HG02970 (cell line): Measurements from ENCODE around the gene CD79A.

Experiments
- ATAC-seq: cut with Tn5 transposase; IDR thresholded peaks from one replicate; pipeline ENCODE4 v1.9.1; 2021; ENCODE audit warnings: mild to moderate bottlenecking, moderate library complexity, moderate number of reproducible peaks; ENCODE audit not compliant: unreplicated experiment, low FRiP score

The CD79A gene

DNA sequence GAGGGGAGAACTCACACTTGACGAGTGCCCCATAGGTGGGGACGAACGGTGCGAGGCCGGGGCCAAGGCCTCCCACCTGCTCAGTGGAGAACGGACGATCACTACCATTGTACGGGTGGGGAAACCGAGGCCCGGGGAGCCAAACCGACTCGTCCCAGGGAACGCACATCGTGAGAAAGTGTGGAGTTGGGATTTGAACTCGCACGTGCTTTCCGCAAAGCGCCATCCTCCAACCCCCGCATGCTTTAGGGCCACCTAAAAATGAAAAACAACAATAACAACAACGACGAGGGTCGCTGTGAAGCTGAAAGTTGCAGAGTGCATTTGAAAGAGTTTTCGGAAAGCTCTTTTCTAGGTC lies 6.4 kb downstream of the CD79A start:
- no peak for ATAC-seq

DNA sequence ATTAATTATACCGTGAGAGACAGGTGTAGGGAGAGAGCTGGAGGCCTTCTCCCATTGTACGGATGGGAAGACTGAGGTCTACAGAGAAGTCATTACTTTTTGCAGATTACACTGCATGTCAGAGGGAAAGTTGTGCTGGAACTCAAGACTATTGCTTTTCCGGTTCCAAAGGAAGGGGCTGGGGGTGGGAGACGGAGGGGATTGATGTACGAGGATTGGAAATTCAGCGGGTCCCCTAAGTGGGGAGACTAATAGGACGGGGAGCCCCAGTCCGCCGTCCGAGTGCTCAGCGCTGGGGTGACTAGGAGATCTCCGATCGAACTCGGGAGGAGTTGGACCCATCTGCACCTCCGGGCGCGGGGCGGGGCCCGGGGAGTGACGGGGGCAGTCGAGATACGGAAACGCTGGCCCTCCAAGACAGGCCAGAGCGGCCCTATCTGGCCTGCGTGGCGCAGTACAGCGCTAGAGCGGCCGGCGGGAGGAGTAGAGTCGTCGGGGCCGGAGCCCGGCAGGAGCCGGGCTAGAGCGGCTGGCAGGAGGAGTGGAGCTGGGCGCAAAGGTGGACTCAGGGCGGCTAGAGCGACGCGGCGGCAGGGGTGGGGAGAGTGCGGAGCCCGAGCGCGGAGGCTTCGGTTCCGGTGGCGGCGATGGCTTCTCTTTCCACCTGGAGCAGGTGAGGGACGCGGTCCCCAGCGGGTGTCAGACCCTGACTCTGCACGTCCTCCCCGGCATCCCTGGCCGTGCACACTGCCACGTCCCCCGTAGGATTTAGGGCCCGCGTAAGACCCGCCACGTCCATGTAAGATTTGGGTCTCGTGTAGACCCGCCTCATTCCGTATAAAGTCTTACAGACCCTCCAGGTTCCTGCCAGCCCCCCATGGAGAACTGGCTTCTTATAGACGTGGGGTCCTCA lies 7.0 kb downstream of the CD79A start:
- peak; percentile 78 for ATAC-seq

DNA sequence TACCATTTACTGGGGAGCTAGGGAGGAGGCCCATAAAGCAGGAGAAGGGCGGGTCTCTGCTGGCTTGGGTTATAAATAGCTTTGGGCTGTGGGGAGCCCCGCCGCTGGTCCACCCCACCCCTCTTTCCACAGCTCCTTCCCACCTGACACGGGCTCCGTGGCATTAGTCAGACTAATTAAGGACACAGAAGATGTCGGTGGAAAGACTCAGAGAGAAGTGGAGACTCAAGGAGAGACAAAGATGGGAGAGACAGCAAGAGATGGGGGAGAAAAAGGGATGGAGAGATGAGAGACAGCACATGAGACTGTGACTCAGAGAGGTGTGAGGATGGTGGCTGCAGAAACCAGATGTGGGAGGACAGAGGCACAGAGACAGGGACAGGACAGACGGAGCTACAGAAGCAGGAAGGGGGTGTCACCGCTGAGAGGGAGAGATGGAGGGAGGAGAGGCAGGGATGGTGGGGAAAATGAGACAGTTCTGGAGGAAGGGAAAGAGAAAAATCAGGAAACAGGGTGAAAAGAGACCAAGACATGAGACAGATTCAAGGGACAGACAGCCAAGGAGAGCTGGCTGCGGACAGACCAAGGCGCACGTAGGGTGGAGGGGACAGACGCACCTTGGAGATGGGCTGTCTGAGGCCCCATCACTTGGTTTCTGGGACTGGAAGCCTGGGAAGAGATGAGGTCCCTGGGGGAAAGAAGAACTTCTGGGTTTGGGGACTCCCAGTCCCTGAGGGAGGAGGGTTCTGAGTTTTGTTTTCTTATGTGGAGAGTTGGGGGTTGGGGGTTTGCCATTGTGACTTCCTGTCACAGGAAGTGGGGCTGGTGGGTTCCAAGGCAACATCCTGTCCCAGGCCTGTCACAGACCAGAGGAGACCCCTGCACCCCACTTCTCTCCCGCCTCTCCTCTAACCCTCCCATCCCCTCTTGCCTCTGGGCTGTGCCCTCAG lies 10.0 kb downstream of the CD79A start:
- no peak for ATAC-seq

DNA sequence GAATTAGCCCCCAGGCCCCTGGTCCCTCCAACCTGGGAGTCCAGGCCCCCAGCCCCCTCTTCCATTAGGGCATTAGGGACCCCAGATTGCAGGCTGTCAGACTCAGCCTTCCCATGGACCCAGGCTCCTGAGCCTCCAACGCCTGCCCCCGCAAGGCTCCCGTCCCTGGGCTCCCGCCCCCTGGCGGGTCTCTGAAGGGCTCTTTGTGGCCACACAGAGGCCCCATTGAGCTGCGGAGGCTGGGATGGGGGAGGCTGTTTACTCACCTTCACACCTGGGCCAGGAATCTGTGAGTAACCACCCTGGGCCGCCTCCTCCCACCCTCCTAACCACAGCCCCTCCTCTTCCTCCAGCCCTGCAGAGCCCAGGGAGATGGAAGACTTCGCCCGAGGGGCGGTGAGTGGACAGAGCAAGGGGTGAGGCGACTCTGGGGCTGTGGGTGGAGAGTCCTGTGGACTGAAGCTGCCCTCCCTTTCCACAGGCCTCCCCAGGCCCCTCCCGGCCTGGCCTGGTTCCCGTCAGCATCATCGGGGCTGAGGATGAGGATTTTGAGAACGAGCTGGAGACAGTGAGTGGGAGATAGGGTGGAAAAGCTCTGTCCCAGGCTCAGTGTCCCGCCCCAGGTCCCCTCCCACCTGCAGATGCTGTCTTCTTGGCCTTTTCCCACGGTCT lies 10.8 kb downstream of the CD79A start:
- ATAC-seq = no peak

DNA sequence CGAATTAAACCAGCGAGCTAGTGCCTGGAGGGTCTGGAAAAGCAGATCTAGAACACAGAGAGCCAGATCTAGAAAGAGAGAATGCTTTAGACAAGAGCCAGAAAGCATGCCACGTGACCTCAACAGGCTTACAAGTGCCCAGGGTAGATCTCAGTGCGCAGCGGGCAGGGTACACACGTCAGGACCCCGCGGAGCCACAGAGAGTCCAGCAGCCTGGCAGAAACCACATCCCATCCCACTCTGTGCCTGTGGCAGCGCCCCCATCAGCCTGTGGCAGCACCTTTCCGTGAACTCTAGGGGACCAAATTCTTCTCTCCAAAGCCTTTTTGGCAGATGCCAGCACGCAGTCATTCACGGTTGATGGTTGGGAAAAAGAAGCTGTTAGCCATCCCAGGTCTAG lies 11.8 kb downstream of the CD79A start:
- ATAC-seq = no peak

DNA sequence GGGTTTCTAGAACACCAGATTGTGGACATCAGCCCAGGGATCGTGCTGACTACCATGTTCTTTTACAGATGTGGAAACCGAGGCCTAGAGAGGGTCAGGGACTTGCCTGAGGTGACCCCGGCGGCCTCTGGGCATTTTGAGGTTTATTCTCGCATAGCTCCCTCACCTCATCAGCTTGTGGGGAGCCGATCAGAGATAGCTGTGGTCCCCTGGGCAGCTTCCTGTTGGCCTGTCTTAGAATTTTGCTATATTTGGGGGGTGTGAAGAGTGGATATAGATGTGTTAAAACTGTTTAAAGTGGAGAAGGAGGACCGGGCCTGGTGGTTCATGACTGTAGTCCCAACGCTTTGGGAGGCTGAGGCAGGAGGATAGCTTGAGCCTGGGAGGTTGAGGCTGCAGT lies 12.8 kb downstream of the CD79A start:
- no peak for ATAC-seq

DNA sequence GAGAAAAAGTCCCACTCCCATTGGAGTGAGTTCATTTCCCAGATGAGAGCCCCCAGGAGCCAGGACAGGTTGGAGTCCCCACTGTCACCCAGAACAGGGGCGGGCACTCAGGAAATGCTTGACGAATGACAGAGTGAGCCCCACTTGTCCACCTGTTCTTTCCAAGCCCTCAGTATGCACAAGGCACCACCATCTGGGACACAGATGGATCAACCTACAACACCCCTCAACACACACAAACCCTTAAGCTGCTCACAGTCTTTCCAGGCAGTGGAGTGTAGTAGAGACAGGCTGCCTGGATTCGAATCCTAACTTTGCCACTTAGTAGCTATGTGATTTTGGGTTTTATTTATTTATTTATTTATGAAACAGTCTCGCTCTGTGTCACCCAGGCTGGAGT lies 13.9 kb downstream of the CD79A start:
- ATAC-seq = no peak

DNA sequence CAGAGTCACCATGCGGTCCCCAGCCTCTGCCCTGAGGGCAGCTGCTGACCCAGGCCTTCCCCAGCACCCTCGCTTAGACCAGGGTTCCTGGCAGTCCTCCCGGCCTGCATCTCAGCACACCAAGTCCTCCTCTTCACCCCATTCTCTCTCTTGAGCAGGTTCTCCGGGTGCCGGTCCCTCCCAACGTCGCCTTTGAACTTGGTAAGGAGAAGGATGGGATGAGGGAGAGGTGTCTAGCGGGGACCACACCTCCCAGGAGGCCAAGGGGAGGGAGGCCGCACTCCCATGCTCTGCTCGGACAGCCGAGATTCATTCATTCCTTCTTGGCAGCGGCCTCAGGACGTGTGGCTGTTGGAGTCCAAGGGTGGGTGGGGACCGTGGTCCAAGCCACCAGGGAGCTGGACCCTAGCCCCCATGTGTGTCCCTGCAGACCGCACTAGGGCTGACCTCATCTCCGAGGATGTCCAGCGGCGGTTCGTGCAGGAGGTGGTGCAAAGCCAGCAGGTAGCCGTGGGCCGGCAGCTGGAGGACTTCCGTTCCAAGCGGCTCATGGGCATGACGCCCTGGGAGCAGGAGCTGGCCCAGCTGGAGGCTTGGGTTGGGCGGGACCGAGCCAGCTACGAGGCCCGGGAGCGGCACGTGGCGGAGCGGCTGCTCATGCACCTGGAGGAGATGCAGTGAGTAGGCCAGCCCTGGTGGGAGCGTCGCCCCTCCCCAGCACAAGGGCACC lies 15.3 kb downstream of the CD79A start:
- ATAC-seq = no peak

DNA sequence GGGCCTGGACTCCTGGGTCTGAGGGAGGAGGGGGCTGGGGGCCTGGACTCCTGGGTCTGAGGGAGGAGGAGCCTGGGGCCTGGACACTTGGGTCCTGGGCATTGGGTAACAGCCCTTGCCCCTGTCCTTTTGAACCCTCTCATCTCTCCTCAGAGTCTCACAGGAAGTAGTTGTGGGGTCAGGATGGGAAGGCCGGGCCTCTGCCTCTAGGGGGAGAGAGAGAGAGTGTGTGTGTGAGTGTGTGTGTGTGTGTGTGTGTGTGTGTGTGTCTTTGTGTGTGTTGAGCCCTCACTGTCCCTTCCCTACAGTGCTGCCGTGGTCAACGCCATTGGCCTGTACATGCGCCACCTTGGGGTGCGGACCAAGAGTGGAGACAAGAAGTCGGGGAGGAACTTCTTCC lies 16.8 kb downstream of the CD79A start:
- no peak for ATAC-seq

DNA sequence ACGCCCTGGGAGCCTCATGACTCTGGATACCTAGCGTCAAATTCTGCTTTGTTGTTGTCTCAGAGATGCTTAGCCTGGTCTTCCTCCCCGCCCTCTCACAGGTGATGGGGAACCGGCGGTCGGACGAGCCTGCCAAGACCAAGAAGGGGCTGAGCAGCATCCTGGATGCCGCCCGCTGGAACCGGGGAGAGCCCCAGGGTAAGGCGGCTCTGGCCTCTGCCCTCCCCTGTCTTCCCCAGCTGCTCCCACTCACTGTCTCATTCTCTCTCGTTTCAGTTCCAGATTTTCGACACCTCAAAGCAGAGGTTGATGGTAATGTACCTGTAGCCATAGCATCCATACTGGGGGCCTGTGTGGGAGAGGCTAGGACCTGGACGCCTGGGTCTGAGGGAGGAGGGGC lies 17.3 kb downstream of the CD79A start:
- ATAC-seq = no peak

DNA sequence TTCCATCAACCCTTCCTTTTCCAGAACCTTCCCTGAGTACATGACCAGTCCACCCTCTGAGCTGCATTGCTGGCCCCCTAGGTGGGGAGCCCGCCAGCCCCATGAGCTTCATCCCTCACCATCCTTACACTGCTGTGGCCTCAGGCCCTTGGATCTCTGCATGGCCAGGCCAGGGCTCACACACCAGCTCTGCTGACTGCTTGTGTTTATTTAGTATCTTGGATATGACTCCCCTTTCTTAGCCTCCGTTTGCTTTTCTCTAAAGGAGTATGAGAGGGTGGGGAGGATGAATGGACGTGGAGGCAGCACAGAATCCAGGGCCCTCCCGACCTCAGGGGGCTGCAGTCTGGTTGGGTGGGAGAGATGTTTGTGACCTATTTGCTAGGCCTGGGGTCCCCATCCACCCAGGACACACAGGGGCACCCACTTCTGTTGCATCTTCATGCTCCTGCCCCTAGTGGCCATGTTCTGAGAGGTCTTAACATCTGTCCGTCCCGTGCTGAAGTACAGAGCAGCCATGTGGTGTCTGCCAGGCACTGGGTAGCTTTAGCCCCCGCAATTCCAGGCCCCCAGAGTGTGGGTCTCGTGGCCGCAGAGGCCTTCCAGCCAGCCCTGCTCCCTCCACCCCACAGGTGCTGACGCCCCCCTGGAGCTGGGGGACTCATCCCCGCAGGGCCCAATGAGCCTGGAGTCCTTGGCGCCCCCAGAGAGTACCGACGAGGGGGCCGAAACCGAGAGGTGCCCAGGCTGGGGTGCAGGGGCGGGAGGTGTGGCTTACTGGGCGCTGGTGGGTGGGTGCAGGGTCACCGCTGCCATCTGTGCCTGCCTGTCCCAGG lies 18.9 kb downstream of the CD79A start:
- ATAC-seq = no peak

DNA sequence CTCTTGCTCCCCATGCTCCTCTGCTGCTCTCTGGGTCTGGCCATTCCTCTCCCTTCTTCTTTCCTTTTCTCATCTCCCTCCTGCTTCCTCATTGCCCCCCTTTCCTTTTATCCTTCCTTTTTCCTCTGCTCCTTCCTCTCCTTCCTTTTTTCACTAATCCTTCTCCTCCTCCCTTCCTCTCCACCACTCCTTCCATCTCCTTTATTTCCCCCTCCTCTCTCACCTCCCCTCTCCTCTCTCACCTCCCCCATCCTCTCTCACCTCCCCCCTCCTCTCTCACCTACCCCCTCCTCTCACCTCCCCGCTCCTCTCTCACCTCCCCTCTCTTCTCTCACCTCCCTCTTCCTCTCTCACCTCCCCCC lies 19.5 kb downstream of the CD79A start:
- no peak for ATAC-seq

DNA sequence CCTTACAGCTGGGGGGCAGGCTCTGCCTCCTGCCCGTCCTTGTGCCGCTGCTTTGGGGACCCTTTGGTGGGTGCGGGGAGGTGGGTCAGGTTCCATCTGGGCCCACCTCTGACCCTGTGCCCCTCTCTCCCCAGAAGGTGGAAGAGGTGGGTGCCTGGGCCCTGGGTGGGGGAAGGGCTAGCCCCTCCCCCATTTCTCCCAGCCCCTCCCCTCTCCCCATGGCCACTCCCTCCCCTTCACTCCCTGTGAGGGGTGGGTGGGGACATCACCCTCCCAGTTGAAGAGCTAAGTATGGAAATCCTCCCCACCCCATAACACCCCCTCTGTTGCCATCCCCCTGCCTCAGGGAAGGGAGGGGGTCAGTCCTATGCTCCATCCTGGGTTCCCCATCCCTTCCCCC lies 20.1 kb downstream of the CD79A start:
- no peak for ATAC-seq

DNA sequence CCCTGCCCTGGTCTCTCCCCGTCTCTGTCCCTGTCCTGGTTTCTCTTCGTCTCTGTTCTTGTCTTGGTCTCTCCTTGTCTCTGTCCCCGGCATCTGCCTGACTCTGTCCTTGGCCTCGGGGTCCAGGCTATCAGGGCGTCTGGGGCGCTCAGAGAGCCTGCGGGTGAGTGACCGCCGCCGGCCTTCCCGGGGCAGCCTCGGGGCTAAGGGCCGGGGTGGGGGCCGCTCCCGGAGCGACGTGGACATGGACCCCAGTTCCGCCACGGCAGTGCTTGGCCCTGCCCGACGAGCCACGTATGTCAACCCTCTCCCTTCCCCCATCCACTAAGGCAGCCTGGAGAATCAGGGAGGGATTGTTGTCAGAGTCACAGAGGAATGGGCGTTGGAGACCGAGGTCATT lies 20.7 kb downstream of the CD79A start:
- ATAC-seq = no peak

DNA sequence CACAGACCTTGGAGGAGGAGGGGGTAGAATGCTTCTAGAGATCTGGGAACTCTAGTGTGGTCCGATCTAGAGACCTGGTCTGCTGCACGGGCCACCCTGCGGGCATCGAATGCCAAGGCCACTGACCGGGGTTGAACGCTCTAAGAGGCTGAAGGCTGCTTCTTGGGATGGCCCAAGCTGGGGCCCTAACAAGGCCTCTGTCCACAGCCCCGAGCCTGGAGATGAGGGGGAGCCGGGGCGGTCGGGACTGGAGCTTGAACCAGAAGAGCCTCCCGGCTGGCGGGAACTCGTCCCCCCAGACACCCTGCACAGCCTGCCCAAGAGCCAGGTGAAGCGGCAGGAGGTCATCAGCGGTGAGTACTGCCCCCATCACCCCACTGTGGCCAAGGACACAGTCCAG lies 21.2 kb downstream of the CD79A start:
- no peak for ATAC-seq

DNA sequence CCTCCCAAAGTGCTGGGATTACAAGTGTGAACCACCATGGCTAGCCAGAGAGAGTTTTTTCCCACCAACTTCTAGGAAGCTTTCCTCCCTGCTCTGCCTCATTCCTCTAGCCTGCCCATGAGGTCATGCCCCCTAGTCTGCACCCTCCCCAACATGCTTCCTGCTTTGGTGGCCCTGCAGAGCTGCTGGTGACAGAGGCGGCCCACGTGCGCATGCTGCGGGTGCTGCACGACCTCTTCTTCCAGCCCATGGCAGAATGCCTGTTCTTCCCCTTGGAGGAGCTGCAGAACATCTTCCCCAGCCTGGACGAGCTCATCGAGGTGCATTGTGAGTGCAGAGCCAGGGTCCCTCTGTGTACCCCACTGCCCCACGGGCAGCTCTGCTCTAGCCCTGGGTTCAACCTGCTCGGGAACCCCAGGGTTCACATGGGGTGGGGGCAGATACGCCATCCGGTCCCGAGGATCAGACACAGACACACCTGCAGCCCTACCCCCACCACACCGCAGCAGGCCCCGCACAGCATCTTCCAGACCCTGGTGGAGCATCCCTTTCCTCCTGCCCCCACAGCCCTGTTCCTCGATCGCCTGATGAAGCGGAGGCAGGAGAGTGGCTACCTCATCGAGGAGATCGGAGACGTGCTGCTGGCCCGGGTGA lies 24.8 kb downstream of the CD79A start:
- no peak for ATAC-seq

DNA sequence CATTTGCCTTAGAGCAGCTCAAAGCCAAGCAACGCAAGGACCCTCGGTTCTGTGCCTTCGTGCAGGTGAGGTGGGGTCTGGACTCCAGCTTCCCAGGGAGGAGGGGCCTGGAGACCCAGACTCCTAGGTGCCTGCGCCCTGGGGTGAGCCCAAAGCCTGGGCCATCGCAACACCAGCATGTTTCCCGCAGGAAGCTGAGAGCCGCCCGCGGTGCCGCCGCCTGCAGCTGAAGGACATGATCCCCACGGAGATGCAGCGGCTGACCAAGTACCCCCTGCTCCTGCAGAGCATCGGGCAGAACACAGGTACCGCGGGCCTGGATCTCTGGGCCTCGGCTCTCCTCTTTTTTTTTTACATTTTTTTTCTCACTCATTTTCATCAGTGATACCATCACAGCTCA lies 25.5 kb downstream of the CD79A start:
- no peak for ATAC-seq

DNA sequence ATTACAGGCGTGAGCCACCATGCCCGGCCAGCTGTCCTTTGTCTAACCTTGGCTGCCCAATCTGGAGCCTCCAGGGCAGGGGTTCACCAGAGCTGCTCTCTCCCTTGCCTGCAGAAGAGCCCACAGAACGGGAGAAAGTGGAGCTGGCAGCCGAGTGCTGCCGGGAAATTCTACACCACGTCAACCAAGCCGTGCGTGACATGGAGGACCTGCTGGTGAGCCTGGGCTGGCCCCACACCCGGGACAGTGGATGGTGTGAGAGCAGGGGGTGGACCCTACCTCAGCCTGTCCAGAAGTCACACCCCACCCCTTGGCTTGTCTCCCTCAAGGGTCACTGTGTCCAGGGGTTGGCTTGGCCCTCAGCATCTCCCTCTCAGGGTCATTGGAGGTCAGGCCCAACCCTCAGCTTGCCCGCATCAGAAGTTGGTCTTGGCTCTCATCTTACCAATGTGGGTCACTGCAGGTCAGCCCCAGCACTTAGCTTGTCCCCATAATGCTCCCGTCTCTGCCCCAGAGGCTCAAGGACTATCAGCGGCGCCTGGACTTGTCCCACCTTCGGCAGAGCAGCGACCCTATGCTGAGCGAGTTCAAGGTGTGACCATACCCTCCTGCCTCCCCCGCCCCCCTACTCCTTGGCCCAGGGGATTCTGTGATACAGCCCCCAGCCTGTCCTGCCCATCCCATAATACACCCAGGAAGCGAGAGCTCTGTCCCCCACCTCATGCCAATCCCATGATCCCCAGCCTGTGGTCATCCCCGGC lies 26.3 kb downstream of the CD79A start:
- no peak for ATAC-seq
